GM19324 (cell line): Measurements from ENCODE around the gene ASTN2.
"Not testable (repeated sequence)": the region's sequence is repeated elsewhere in the genome, so short reads cannot be mapped to it uniquely, and the experiment has no call there.

ENCODE experiments used
- ATAC-seq: cut with Tn5 transposase; IDR thresholded peaks from one replicate; pipeline ENCODE4 v1.9.1; 2021; ENCODE audit warnings: mild to moderate bottlenecking, moderate library complexity; ENCODE audit not compliant: unreplicated experiment, low FRiP score

Gene ASTN2

DNA sequence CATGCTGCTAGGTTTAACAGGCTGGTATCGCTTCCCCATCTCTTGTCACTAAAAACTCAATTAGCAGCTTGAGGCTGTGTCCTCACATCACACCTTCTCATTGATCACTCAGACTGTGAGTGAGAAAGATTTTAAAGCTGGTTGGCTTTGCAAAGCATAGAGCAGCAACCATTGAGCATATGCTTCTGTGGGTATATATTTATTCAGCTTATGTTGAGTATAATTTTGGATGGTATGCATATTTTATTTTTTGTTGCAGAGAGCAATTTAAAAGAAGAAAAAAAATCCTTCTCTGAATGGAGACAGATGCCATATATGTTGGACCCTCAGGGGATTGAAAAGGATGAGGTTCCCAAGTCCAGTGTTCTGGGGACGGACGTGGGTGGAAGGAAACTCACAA is 565.1 kb downstream of the ASTN2 start:
- no peak for ATAC-seq

DNA sequence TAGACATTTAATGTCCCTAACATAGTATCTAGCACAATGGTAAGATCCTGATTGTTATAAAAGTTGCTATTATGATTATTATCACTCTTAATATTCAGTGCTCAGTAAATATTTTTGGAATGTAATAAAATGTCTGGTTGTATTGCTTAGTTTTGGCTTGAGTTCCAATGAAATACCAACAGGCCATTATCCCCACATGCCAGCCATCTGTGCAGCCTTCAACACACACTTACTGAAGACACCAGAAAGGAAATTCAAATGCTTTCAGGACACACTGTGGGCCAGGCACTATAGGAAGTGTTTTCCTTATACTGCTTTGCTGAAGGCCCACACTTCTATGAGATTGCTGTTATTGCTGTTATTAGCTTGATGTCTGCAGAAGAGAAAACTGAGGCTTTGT is 570.2 kb downstream of the ASTN2 start:
- no peak for ATAC-seq

DNA sequence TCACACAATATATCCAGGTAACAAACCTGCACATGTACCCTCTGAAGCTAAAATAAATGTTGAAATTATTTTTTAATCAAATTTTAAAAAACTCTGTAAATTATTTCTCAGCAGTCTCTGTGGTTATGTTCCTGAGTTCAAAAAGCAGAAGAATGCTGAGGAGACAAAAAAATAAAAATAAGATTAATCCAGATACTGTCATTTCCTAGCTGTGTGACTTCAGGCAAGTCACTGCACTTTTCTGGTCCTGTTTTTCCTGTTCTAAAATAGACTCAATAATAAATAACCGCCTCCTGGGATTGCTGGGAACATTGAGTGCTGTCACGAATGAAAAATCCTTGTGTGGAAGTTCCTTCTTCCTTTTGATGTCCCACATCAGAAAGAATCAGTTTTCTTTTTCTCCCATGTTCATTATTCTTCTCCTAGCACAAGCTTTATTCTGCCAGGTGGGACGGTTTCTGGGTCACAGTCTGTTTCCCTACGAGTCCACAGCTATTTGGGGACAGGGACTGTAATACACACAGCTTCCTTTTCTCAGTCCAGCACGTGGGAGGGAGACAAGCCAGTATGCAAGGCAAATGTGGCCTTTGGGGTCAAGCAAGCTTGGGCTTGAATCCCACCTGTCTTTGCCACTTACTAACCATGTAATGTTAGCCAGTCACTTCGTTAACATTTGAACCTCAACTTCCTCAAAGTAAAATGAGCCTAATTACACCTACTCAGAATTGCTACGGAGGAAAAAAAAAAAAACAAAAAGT is 570.8 kb downstream of the ASTN2 start:
- ATAC-seq = no peak

DNA sequence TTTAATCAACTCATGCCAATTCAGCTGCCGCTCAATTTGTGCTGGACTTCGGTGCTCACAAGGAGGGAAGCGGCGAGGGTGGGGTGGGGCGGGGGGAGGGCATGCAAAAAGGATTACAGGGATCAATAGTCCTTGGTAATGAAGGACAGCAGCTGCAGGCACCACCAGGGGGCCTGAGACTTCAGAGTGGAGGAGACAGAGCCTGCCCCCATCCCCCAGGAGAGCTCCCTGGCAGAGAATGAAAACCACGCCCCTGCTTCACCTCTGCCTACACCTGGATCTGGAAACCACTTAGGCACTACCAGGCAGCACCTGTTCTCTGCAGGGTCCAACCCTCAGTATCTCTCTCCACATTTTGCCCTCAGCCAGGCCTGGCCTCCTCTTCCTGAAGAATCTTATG is 572.2 kb downstream of the ASTN2 start:
- ATAC-seq = no peak

GRCh38 chr9:116838468-116838867 is 576.4 kb downstream of the ASTN2 start:
- not testable (repeated sequence) for ATAC-seq

GRCh38 chr9:116837018-116837989 is 577.6 kb downstream of the ASTN2 start:
- ATAC-seq = no peak

GRCh38 chr9:116830321-116830720 is 584.5 kb downstream of the ASTN2 start:
- not testable (repeated sequence) for ATAC-seq

- no peak for ATAC-seq
Observed at GRCh38 chr9:116821633-116822229, 593.1 kb downstream of the ASTN2 start.

DNA sequence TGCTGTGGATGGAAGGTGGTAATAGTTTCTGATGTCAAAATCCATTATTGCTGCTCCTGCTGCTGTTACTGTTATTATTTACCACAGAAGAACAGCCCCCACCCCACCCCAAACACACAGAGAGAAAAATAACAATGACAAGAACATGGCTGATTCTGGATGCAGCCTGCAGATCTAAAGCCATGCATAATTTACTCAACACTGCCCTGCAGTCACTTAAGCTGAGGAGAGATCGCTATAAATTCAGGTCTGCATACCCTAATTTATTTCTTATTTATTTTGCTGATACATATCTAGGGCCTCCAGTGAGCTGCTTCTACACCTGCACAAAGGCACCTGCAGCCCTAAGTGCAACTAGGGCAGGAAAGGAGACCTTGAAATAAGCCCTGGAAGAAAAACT is 595.7 kb downstream of the ASTN2 start:
- no peak for ATAC-seq

GRCh38 chr9:116817762-116818161 is 597.1 kb downstream of the ASTN2 start:
- no peak for ATAC-seq

DNA sequence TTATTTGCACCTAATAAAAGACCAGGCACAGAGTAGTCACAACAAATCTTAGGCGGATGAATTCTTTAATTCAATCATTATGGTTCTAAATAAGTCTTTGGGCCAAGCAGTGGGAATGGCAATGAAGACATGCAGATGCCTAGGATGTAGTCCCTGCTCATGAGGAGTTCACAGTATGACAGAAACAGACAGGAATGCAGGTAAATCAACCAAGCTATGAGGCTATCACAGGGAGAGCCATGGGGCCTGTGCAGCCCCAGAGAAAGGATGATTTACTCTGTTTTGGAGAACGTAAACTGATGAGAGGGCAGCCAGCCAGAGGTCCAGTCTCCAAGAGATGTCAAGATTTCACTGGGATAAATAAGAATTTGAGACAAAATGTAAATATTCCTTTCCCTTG is 598.4 kb downstream of the ASTN2 start:
- ATAC-seq = no peak

GRCh38 chr9:116815835-116816234 is 599.0 kb downstream of the ASTN2 start:
- ATAC-seq = no peak

DNA sequence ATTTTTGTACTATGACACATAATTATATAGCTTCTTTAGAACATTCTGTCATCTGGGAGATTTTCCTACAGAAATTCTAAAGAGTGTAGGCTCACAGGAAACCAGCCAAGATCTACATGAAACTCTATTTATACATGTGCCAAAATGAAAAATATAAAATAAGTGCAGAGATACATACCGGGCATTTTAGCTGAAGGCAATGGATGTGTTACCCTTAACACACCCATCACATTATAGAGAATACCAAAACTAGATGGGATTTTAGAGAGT is 601.9 kb downstream of the ASTN2 start:
- ATAC-seq = no peak

DNA sequence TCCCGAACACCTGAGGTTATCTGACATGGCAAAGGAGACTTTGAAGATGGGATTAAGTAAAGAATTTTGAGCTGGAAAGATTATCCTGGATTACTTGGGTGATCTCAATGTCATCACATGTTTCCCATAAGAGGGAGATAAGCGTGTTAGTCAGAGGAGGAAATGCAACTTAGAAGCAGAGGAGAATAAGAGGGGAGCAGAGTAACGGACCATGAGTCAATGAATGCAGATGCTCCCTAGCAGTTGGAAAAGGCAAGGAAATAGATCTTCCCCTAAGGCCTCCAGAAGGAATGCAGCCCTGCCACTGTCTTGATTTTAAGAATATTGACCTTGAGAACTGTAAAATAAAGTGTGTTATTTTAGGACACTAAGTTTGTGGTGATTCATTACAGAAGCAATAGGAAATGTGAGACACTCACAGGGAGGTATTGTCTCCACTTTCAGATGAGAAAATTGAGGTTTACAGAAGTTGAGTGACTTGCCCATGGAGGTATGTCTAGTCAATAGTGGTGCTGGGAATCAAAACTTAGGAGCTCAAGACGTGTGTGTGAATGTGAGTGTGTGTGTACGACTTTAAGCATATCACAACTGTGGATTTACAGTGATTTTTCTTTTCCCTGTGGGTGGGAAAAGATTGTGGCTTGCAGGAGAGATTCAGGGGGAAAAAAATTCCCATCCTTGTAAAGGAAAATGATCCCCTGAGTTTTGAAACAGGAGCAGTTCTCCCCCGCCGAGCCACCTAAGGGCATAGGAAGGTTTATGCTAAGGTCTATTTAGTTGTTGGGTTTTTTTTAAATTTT is 602.4 kb downstream of the ASTN2 start:
- ATAC-seq = no peak

GRCh38 chr9:116809656-116810055 is 605.2 kb downstream of the ASTN2 start:
- no peak for ATAC-seq

GRCh38 chr9:116806075-116806474 is 608.8 kb downstream of the ASTN2 start:
- no peak for ATAC-seq

DNA sequence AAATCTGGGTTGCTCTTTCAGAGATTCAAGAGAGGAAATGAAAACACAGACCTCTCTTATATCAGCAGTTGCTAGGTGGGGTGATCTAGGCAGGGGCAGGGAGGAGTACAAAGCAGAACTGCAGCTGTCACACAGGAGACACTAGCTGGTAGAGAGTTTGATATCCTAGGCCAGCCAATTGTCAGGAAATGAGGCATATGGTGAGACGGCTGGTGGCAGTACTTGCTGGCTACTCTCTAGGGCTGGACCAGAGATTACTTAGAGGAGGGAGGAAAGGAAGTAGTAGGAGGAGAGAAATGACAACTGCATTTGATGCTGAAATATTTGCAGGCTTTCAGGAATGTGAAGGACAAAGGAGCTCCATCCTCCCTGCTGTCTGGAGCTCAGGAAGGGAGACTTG is 614.0 kb downstream of the ASTN2 start:
- no peak for ATAC-seq

- no peak for ATAC-seq
Observed at GRCh38 chr9:116800074-116800473, 614.8 kb downstream of the ASTN2 start.

- no peak for ATAC-seq
Observed at GRCh38 chr9:116798521-116798920, 616.3 kb downstream of the ASTN2 start.

DNA sequence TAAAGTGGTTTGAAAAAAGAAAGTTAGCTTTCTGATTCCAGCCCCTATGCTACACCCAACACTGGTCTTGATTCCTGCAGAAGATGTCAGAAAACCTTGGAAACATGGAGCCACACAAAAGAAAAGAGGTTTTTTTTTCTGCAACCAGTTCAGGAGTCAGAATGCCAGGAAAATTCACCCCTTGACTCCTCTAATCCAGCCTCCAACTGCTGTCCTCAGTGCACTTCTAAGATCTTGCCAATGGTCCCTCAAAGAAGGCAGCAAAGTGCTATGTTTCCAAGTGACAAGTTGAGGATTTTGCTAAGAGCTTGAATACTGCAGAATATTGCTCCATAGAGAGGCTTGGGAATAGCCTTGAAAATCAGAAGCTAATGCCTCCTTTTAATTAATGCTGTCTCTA is 617.6 kb downstream of the ASTN2 start:
- no peak for ATAC-seq

DNA sequence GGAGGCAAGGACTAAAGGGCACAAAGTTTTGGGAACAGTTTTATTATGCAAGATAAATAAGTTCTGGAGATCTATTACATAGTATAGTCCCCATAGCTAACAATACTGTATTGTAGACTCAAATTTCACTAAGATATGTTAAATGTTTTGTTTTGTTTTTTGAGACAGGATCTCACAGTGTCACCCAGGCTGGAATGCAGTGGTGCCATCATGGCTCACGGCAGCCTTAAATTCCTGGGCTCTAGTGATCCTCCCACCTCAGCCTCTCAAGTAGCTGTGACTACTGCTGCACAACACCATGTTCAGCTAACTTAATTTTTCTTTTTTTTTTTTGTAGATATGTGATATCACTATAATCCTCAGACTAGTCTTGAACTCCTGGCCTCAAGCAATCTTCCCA is 618.2 kb downstream of the ASTN2 start:
- no peak for ATAC-seq
